GM18499 (cell line): ENCODE data around the gene SLC4A8.

Source experiments
- ATAC-seq: cut with Tn5 transposase; IDR thresholded peaks from one replicate; pipeline ENCODE4 v1.9.1; 2021; ENCODE audit warnings: moderate number of reproducible peaks; ENCODE audit not compliant: insufficient read depth, unreplicated experiment

SLC4A8 gene

DNA sequence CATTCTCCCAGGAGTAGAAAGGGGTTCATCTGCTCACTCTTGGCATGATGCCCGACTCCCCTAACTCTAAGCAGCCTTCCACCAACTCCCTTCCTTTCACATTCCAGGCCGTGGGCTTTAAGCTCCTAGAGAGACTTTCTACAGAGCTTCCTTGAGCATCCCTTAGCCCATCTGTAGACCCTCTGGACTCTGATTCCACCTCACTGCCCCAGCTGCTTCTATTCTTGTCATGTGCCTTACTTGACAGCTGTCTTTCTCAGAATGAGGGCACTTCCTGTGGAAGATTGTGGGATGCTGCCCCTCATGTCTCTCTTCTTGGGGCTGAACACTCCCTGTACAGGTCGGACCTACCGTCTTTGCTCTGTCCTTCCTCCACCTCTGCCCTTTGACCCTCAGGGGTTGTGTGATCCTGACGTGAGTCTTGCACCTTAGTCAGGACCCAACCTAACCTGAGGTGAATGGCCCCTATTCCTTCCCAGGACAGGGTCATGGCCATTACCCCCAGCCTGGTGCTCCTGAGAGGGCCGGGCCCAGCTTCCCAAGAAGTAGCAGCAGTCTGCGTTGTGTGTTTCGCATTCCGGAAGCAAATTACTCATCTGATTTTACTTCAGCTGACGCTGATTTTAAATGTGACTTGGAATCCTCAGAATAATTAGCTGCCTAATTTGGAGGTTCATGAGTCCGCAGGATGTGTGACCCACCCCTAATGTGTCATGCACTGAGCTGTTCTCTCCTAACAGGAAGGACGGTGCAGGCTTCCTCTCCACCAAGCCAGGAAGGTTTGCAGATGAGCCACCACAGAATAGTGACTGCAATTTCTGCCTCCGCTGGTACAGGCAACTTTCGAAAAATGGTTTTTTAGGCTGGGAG, 30.7 kb upstream of the SLC4A8 start:
- no peak for ATAC-seq

GRCh38 chr12:51395283-51396230, 29.1 kb upstream of the SLC4A8 start:
- ATAC-seq = peak; percentile 45

DNA sequence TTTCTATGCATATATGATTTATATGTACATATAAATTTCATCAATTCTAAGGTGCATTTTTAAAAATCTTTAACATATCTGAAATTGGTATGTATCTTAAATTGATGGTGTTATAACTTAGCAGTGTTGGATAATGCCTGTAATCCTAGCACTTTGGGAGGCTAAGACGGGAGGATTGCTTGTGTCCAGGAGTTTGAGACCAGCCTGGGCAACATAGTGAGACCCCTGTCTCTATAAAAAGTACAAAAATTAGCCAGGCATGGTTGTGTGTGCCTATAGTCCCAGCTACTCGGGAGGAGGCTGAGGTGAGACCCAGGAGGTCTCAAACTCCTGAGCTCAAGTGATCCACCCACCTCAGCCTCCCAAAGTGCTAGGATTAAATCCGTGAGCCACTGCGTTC, 27.0 kb upstream of the SLC4A8 start:
- ATAC-seq = no peak

- no peak for ATAC-seq
Observed at GRCh38 chr12:51399891-51400290, 24.7 kb upstream of the SLC4A8 start.

DNA sequence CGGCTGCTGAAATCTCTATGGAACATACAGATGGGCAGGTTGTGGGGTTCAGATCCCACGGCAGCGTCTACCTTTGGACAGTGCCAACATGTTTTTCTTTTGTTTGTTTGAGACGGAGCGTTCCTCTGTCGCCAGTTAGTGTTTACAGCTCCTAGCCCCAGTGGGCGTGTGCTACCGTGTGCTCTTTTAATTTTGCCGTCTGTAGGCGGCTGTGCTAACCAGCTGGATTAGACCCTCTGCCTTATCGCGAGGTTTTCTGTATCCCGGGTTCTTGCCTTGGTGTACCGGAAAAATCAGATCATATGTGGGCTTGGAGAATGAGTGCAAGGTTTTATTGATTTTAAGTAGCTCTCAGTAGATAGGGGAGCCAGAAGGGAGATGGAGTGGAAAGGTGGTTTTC, 23.6 kb upstream of the SLC4A8 start:
- ATAC-seq = no peak

GRCh38 chr12:51401486-51401885, 23.1 kb upstream of the SLC4A8 start:
- no peak for ATAC-seq

- no peak for ATAC-seq
Observed at GRCh38 chr12:51401900-51402299, 22.7 kb upstream of the SLC4A8 start.

GRCh38 chr12:51403159-51403558, 21.5 kb upstream of the SLC4A8 start:
- no peak for ATAC-seq

GRCh38 chr12:51403681-51404136, 20.9 kb upstream of the SLC4A8 start:
- ATAC-seq = no peak

GRCh38 chr12:51404627-51405026, 20.0 kb upstream of the SLC4A8 start:
- ATAC-seq = no peak

DNA sequence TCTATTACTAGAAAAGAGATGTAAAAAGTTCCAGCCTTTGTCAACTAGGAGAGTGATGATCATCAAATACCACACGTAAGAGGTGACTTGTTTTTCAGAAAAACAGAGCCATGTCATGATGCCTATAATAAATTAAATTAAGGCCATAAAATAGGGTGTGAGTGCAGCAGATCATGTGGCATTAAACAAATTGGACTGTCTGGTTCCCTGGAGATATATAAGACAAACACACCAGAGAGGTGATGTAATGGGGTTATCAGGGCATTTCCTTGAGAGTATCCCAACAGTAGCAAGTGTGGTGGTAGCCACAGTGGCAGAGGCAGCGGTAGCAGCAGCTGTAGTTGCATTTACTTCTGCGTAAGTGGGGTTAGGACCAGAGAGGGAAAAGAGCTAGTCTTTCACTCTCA, 18.8 kb upstream of the SLC4A8 start:
- no peak for ATAC-seq

- no peak for ATAC-seq
Observed at GRCh38 chr12:51406290-51406689, 18.3 kb upstream of the SLC4A8 start.

DNA sequence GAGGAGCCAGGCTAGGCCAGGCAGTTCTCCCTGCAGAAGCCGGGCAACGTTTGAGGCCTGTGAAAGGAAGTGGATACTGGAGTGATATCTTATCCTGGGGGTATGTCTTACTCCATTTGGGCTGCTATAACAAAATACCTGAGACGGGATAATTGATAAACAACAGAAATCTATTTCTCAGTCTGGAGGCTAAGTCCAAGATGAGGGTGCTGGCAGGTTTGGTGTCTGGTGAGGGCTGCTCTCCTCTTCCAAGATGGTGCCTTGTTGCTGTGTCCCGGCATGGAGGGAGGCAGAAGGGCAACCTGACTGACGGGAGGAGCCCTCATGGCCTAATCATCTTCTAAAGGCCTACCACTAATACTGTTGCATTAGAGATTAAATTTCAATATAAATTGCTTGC, 17.8 kb upstream of the SLC4A8 start:
- ATAC-seq = no peak

DNA sequence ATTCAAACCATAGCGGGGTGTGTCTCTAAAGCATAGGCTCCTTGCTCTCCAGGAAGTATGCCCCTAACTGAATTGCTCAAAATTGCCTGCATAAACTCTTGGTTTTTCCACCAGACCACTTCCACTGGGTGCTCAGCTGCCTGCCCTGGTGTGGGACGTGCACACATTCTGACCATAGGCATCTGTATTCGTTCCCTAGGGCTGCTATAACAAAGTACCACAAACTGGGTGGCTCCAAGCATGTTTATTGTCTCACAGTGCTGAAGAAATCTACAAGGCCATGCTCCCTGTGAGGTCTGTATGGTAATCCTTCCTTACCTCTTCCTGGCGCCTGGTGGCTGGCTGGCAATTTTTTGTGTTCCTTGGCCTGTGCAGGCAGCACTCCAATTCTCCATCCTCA, 17.0 kb upstream of the SLC4A8 start:
- ATAC-seq = no peak

DNA sequence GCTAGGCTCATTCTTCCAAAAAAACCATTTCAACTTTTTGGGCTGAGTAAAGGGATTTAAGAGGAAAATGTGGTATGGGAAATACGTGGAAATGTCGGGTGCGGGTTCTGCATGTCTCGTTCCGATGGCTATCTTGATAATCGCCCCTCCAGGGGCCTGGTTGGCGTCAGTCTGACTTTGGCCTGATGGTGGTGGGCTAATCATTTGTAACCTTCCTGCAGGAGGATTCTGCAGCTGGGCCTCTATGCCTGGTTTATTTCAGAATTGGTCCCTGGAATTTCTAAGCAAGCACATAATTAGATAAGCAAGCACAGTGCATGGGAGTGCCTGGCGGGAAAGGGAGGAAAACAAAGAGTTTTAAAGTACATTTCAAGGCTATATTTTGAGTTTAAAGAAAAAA, 14.8 kb upstream of the SLC4A8 start:
- ATAC-seq = no peak

- ATAC-seq = no peak
Observed at GRCh38 chr12:51413149-51413548, 11.5 kb upstream of the SLC4A8 start.

- no peak for ATAC-seq
Observed at GRCh38 chr12:51413791-51414190, 10.8 kb upstream of the SLC4A8 start.

DNA sequence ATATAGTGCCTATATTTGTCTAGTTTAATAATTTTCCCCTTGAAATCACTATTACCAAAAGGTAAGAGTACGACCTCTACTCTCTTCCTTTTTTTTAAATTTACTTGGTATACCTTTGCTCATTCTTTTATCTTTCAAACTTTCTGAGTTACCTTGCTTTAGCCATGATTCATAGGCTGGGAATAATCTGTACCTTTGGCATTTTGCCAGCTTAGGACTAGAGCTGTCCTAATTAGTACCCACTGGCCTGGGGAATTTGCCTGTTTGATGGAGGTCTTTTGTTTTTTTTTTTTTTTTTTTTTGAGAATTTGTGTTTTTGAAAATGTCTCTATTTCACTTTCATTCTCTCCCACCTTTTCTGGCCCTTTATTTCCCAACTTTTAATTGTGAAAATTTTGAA, 8.7 kb upstream of the SLC4A8 start:
- ATAC-seq = no peak

DNA sequence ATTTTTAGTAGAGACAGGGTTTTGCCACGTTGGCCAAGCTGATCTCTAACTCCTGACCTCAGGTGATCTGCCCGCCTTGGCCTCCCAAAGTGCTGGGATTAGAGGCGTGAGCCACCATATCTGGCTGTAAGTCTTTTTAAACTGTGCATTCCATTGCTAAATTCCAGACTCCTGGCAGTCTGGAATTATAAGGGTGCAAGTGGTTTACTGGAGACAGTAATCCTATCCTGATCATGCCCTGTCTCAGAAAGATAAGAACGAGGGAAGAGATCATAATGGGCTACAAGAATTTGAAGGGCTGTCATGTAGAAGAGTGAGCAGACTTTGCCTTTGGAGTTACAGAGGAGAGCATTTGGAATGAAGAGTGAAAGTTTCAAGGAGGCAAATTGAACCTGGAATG, 6.8 kb upstream of the SLC4A8 start:
- ATAC-seq = no peak

GRCh38 chr12:51419425-51420193, 5.0 kb upstream of the SLC4A8 start:
- ATAC-seq = no peak
